GM12875 (cell line): Measurements from ENCODE around the gene SDF4.

ENCODE experiments used
- H3K4me3 ChIP-seq: one replicate; pipeline ENCODE4 v1.5.1; 2011; ENCODE audit warnings: low read depth, low read length, control low read depth
- TF ChIP-seq, protein P1 (sequence below): IDR thresholded peaks from 2 replicates; pipeline ENCODE4 v1.5.1; 2011; ENCODE audit warnings: low read depth, mild to moderate bottlenecking, control low read depth, inconsistent platforms, low read length, moderate library complexity, borderline replicate concordance; ENCODE audit not compliant: insufficient read depth

SDF4 gene

GRCh38 chr1:1232796-1233566 is 1.2 kb upstream of the SDF4 start:
- TF ChIP-seq, protein P1, sequence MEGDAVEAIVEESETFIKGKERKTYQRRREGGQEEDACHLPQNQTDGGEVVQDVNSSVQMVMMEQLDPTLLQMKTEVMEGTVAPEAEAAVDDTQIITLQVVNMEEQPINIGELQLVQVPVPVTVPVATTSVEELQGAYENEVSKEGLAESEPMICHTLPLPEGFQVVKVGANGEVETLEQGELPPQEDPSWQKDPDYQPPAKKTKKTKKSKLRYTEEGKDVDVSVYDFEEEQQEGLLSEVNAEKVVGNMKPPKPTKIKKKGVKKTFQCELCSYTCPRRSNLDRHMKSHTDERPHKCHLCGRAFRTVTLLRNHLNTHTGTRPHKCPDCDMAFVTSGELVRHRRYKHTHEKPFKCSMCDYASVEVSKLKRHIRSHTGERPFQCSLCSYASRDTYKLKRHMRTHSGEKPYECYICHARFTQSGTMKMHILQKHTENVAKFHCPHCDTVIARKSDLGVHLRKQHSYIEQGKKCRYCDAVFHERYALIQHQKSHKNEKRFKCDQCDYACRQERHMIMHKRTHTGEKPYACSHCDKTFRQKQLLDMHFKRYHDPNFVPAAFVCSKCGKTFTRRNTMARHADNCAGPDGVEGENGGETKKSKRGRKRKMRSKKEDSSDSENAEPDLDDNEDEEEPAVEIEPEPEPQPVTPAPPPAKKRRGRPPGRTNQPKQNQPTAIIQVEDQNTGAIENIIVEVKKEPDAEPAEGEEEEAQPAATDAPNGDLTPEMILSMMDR, result no peak
- H3K4me3 ChIP-seq, result no peak overlapping the region

GRCh38 chr1:1232208-1232795 is 501 bp upstream of the SDF4 start, which contains the start of gene B3GALT6:
Gene B3GALT6, plus strand, starts transcription at chr1:1232237. Its CDS starts 42 bp downstream, at chr1:1232279.
- TF ChIP-seq, protein P1, result no peak
- peak within 1 kb of the TSS; percentile 92 for H3K4me3 ChIP-seq

DNA sequence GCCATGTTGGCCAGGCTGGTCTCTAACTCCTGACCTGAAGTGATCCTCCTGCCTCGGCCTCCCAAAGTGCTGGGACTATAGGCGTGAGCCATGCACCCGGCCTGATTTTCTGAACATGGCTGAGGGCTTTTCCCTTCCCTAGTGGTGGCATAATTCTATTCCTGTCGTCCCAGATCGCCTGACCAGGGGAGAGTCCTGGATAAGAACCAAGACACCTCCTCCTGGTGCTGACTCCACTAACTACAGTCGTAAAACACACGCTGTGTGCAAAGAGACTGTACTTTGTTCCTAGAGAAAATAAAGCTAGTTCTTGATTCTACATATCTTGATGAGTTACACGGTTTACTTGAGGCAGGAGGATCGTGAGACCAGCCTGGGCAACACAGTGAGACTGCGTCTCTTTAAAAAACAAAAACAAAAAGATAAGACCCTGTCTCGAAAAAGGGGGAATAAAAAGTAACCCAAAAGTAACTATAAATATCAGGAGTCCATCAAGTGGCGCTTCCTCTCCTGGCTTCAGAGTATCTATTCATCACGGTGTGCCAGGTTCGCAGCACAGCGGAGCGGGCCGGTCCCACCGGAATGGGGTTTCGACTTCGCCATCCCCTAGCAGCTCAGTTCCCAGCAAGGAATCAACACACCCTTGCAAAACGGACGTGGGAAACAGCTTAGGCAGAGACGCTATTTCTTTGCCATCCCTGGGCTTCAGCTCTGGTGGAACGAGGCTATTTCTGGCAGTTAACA is 973 bp downstream of the SDF4 start:
- TF ChIP-seq, protein P1, result no peak
- peak overlapping the region; percentile 92 for H3K4me3 ChIP-seq

DNA sequence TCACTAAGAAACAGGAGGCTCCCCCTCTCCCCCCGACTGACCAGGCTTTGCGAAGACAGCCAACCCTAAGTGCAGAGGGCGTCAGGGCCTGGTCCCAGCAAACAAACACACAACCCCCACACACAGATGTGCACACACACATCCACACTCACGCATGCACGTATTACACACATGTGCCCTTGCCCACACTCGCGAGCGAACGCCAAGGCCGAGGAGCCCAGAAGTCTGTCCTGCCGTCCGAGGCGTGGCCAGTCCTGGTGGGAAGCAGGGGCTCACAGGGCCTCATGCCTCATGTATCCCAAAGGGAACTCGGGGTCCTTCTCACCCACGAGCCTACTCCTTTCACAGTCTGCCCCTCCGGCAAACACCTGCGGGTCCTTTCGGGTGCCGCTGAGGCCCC is 2.0 kb downstream of the SDF4 start:
- no peak overlapping the region for H3K4me3 ChIP-seq
- TF ChIP-seq, protein P1, result no peak

- no peak overlapping the region for H3K4me3 ChIP-seq
- TF ChIP-seq, protein P1, result no peak
Observed at GRCh38 chr1:1228596-1229321, 3.0 kb downstream of the SDF4 start.

GRCh38 chr1:1228187-1228586 is 3.6 kb downstream of the SDF4 start:
- no peak overlapping the region for H3K4me3 ChIP-seq
- TF ChIP-seq, protein P1, result no peak
